Fibroblast of skin of abdomen (primary cell): ENCODE data around the gene ANGPT4. TPM values are rescaled to one million over a fixed set of nuclear protein-coding genes. Genes with fewer than 3 reads are reported as not detected.

ENCODE experiments used
- DNase-seq: peaks from one replicate; pipeline ENCODE4 v3.0.0-alpha.2; 2013
- polyA plus RNA-seq, 2 experiments: library from polyadenylated mRNA; unstranded; fragments of 120-200 nt; gene quantifications; one replicate each; pipeline ENCODE4 v1.2.1, GENCODE V29; 2013; ENCODE audit not compliant: insufficient read length in 2 of 2

Gene ANGPT4
- polyA plus RNA-seq (2013, experiment 1 of 2; ENCODE audit: insufficient read length), result not detected
- 0.04 TPM for polyA plus RNA-seq (2013, experiment 2 of 2; ENCODE audit: insufficient read length)

DNA sequence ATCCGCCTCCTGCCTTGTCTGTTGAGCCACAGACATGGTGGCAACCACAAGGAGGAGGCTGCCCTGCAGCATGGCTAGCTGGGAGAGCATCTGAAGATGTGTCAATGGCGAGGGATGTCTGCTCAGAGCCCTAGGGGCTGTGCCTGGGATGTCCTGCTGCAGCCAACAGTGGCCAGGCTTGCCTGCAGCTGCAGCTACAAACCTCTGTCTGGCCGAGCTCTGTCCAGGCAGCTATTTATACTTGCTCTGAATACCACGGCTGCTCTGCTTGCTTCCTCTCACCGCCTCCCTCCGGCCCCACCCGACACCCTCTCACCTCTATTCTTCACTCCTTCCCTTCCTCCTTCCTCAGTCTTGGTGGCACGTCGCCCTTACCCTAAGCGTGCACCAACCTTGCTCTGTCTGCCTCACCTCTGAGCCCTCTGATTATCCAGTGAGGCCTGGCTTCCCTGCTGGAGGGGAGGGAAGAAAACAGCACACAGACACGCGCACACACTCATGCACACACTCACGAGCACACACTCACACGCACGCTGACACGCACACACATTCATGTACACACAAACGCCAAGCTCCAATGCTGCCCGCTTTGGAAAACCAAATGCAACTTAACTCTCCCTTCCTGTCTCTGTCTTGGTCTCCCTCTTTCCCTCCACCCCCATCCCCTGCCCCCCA lies at the start of gene ANGPT4:
Gene ANGPT4 (minus strand): TSS at position 210 of the 675 bp plus-strand sequence. CDS start 120 bp downstream, at position 90.
- DNase-seq, result no peak

- no peak for DNase-seq
Measured at GRCh38 chr20:963795-964194, 47.7 kb upstream of the ANGPT4 start.

DNA sequence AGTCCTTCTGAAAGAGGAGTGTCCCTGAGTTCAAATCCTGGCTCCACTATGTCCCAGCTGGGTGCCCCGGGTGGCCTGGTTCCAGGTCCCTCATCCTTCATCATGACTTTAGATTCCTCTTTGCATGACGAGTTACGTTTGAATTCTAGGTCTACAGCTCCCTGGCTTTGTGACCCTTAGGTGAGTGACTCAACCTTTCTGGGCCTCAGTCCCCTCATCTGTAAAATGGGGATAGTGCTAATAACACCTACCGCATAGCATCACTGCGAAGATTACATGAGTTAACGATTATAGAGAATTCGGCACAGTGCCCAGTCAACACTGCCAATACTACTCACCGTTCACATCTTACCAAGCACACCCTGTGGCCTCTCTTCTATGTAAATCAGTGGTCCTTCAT lies 46.5 kb upstream of the ANGPT4 start:
- no peak for DNase-seq

DNA sequence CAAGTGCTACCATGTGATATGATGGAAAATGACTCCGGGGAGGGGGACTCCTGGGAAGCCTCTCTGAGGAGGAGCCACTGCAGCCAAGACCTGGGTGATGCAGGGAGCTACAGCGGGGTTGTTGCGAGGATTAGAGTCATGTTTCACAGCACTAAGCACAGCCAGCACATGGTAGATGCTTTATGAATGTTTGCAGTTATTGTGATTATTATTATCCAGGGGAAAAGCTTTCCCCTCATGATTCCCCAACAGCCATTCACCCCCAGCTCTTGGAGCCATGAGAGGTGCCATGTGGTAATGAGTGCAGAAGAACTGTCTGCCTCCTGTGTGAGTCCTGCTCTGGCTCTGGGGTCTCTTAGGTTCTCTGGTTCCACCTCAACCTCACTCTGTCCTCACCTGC lies 46.1 kb upstream of the ANGPT4 start:
- DNase-seq, result no peak

- DNase-seq, result no peak
Measured at GRCh38 chr20:961768-962167, 45.6 kb upstream of the ANGPT4 start.

- no peak for DNase-seq
Measured at GRCh38 chr20:959996-960615, 44.0 kb upstream of the ANGPT4 start.

GRCh38 chr20:958936-959815 lies 43.0 kb upstream of the ANGPT4 start:
- no peak for DNase-seq

GRCh38 chr20:957544-957943 lies 41.4 kb upstream of the ANGPT4 start:
- no peak for DNase-seq

DNA sequence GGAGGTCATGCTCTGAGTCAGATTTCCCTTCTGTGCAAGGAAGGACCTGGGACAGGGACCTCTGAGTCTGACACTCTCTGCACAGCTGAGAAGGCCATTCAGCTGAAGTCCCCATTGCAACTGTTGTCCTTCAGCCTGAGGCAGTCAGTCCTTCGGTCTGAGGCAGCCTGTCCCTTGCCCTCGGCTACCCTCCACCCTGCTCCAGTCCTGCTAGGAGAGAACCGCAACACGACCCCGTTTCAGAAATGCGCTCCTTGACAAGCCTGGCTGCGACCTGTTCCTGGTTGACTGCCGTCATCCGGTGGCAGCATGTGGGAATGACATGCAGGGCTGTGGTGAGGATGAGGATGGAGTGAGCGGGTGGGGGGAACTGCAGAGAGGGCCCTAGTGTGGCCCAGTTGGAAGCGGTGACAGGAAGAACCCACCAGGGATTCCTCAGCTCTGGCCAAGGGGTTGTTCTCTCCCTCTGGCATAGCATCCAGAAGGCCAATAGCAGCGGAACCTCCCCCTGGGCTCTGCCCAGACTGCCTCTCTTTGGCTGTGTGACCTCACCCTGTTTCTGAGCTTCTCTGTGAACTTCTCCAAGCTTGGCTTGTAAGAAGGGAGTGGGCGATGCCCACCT lies 40.3 kb upstream of the ANGPT4 start:
- peak; percentile 40 for DNase-seq

GRCh38 chr20:955656-956055 lies 39.5 kb upstream of the ANGPT4 start:
- DNase-seq, result no peak

- no peak for DNase-seq
Measured at GRCh38 chr20:955111-955510, 39.0 kb upstream of the ANGPT4 start.

DNA sequence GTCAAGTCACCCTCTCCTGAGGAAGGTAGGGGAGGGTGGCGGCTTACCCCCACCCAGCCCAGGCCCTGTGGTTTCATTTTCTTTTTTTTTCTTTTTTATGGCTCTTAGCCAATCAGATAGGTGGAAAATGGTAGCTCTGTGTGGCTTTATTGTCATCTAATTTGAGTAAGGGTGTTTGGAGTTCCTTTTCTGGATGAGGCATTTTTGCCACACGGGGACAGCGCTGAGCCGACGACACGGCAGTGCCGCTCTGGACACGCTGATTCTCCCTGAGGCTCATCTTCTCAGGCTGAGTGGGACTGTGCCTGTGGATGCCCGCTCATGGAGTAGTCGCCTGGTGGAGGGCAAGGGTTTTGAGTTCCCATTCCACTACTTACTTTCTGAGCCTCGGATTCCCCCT lies 37.6 kb upstream of the ANGPT4 start:
- DNase-seq, result no peak

GRCh38 chr20:952196-952795 lies 36.2 kb upstream of the ANGPT4 start:
- no peak for DNase-seq

GRCh38 chr20:951384-952169 lies 35.4 kb upstream of the ANGPT4 start:
- no peak for DNase-seq

GRCh38 chr20:949717-950116 lies 33.6 kb upstream of the ANGPT4 start:
- DNase-seq, result no peak

- DNase-seq, result no peak
Measured at GRCh38 chr20:946826-947225, 30.7 kb upstream of the ANGPT4 start.

- no peak for DNase-seq
Measured at GRCh38 chr20:945841-946240, 29.7 kb upstream of the ANGPT4 start.

DNA sequence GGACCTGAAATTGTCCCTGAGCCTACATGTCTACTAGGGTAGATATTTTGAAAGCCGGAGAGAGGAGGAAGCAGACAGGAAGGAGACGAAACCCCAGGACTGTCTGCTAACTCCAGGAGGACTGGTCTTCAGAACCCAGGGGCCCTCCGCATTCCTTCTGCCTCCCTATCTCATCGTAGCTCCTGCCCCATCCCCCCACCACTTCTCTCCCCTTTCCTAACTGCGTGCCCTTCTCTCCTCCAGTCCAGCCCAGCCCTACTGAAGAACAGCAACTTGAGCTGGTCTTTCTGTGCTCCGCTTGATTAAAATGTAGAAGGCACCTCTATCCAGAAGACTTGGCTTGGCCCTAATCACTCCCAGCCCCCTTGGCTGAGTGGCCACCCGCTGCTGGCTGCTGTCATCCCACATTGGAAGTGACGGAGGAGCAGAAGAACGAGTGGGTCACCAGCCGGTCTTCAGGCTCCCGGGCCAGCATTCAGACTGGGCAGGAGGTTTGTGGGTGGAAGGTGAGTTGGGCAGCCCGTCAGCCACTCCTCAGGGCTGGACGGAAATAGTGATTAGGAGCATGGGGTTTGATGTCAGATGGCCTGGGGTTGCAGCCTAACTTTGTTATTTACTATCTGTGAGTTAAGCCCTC lies 28.8 kb upstream of the ANGPT4 start:
- no peak for DNase-seq

- no peak for DNase-seq
Measured at GRCh38 chr20:944148-944547, 28.0 kb upstream of the ANGPT4 start.

GRCh38 chr20:942611-943010 lies 26.5 kb upstream of the ANGPT4 start:
- no peak for DNase-seq

- no peak for DNase-seq
Measured at GRCh38 chr20:940926-941325, 24.8 kb upstream of the ANGPT4 start.
